Fibroblast of skin of left quadriceps (primary cell): ENCODE results near the gene LRRC17.

Experiments
- DNase-seq, 2 experiments: peaks; one replicate each; pipeline ENCODE4 v3.0.0-alpha.2; 2013; ENCODE audit warnings: low read depth in 2 of 2

LRRC17 gene, protein sequence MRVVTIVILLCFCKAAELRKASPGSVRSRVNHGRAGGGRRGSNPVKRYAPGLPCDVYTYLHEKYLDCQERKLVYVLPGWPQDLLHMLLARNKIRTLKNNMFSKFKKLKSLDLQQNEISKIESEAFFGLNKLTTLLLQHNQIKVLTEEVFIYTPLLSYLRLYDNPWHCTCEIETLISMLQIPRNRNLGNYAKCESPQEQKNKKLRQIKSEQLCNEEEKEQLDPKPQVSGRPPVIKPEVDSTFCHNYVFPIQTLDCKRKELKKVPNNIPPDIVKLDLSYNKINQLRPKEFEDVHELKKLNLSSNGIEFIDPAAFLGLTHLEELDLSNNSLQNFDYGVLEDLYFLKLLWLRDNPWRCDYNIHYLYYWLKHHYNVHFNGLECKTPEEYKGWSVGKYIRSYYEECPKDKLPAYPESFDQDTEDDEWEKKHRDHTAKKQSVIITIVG

GRCh38 chr7:102912742-102913141 lies at the start of gene LRRC17:
TSS of gene LRRC17 (plus strand) at chr7:102913000. CDS start at chr7:102933914, 20,914 bp downstream.
- peak; percentile 81 for DNase-seq

- DNase-seq, result no peak
Observed at GRCh38 chr7:102864958-102865357, 47.8 kb upstream of the LRRC17 start.

GRCh38 chr7:102866535-102867215 lies 46.1 kb upstream of the LRRC17 start:
- DNase-seq, result no peak

GRCh38 chr7:102869195-102869594 lies 43.6 kb upstream of the LRRC17 start:
- DNase-seq, result no peak

GRCh38 chr7:102872460-102872859 lies 40.3 kb upstream of the LRRC17 start:
- DNase-seq, result peak; percentile 73 to 75

GRCh38 chr7:102873470-102874165 lies 39.2 kb upstream of the LRRC17 start:
- no peak for DNase-seq

- DNase-seq, result peak; percentile 56 to 66
Observed at GRCh38 chr7:102874166-102874829, 38.5 kb upstream of the LRRC17 start.

DNA sequence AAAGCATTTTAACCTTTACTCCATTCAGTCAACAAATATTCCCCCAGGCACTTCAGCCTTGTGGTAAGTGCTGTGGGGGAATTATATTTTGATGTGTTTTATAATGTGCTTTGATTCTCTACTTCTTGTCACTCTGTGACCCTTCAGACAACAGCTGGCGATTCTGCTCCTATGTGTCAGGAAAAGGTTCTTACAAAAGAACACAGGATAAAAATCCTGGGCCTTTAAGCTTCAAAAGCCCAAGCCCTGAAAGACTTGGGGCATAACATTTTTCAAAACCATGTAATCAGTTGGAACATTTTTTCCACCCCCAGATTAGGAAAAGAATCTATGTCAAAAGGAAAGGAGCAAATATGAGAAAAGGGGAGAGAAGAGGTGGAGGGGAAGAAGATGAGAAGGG lies 37.8 kb upstream of the LRRC17 start:
- no peak for DNase-seq

- DNase-seq, result peak; percentile 96 to 97
Observed at GRCh38 chr7:102875700-102876295, 37.0 kb upstream of the LRRC17 start.

GRCh38 chr7:102883098-102883860 lies 29.5 kb upstream of the LRRC17 start:
- DNase-seq, result no peak

GRCh38 chr7:102888561-102889233 lies 24.1 kb upstream of the LRRC17 start:
- DNase-seq, result no peak

DNA sequence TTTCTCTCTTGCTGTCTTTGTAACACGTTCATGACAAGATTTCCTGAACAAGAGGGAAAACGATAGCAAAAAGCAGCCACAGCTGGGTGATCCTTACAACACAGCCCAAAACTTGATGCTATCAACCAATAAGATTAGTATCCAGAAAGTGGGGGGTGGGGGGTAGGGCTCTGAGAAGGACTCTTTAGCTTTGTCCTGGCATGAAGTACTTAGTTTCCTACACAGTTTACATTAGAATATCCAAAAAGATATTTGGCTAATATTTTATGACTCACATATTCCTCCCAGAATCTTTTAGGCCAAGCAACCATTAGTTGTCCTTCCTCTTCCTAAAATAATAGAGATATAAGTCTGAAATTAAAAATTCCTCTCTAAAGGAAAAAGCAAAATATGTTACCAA lies 22.9 kb upstream of the LRRC17 start:
- DNase-seq, result no peak

DNA sequence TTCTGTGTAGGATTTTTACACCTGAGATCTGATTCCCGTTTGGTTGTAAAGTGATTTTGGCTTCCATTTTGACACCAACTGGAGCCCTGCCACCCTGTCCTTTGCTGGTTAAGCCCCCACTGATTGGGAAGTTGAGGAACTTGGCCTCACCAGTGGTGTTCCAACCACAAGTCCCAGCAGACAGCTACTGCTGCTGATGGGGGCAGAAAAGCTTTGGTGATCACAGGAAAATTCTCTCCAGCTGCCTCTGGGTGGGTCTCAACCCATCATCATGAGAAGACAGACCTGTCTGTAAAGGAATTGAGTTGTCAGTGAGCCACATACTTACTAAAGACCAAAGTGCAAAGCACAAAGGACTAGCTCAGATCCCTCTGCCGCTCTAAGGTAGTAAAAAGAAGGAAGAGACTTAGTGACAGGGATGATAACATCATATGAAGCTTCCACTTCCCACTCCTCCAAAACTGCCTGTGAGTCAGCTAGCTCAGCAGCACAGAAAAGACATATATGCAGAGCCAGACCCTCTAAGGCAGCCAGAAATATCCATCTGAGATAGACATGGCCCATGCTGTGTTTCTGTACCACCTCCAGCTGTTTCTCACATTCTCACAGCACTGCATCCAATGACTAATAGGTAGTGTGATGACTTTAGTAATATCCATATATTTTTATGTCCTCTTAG lies 22.4 kb upstream of the LRRC17 start:
- DNase-seq, result peak; percentile 60 to 63

- DNase-seq, result no peak
Observed at GRCh38 chr7:102890971-102891692, 21.7 kb upstream of the LRRC17 start.

DNA sequence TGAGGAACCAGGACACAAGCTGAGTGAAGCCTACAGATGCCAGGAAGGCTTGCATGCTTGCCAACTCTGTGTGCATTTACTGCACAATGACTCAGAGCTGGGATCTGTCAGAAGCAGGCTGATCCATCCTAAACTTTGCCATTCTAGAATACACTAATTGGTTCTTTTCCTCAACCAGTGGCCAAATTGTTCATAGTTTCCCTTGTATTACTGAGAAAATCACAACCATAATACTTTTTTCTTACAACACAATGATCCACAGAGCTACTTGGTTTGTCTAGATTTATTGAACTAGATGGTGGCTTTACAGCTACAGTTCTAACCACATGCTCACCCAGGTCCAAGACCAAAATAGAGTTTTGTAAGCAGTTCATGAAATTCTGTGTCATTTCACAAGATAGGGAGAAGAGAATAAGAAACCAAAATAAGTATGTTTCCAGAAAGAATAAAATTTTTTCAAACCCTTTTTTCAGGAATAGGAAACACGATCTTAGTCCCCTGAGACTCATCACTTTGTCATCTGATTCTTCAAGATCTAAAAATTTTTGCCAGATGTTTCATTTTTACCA lies 21.0 kb upstream of the LRRC17 start:
- peak; percentile 66 to 68 for DNase-seq

DNA sequence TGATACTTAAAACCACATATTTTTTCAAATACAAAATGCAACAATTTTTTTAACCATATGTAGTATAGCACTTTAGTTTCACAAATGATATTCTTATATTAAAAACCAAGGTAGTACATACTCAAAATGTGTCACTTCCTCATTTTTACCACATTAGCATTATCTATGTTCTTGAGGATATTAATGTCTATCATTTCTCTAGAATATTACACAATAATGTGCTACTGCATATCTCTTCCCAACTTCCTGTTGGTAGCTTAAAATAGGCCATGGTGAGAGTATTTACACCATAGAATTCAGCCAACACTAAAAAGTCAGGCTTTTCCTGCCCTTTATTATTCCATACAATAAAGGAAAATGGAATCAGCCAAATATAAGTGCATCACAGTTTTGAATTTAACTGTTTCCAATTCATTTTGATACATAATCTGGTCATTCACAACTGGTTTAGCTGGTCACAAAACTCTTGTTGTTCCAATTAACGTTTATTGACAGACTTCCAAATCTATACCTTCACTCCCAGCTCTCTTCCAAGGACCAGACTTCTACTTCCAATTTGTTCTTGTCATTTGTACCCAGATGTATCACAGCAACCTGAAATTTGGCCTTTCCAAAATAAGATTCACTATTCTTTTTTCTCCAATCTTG lies 20.0 kb upstream of the LRRC17 start:
- DNase-seq, result no peak

DNA sequence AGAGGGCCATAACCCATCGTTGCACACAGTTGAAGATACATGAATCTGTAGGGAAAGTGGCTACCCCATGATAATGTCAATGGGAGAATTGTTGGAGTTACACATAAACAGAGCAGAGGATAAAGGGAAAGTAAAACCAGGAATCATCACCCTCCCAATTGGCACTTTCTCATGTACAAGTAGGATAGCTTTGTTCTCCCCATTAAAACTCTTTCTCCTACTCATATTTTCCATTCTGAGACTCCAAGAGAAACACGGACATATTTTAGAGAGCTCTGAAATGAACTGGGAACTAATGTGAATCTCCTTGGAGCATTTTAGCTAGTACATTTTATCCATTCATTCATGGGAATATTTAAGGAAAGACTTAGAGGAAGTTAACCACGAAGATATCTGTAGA lies 17.2 kb upstream of the LRRC17 start:
- DNase-seq, result no peak

GRCh38 chr7:102896585-102896984 lies 16.2 kb upstream of the LRRC17 start:
- DNase-seq, result no peak
